Kidney epithelial cell (primary cell): ENCODE data around the gene C6orf15. TPM values are rescaled to one million over a fixed set of nuclear protein-coding genes. Genes with fewer than 3 reads are reported as not detected.

Experiments used
- DNase-seq: peaks from one replicate; pipeline ENCODE4 v3.0.0-alpha.2; 2010; ENCODE audit warnings: low read depth
- H3K27me3 ChIP-seq: 2 replicates; pipeline ENCODE4 v1.6.0; 2011; ENCODE audit warnings: low read length; ENCODE audit not compliant: control insufficient read depth, insufficient read depth
- H3K36me3 ChIP-seq: 2 replicates; pipeline ENCODE4 v1.5.1; 2011; ENCODE audit warnings: low read length; ENCODE audit not compliant: control insufficient read depth, insufficient read depth
- H3K4me3 ChIP-seq: 2 replicates; pipeline ENCODE4 v1.5.1; 2011; ENCODE audit warnings: low read depth, mild to moderate bottlenecking, control low read depth, low read length
- CTCF ChIP-seq: IDR thresholded peaks from 2 replicates; pipeline ENCODE4 v1.5.1; 2011; ENCODE audit warnings: mild to moderate bottlenecking, moderate library complexity, low read length, control low read depth, inconsistent platforms; ENCODE audit not compliant: insufficient read depth, poor library complexity, severe bottlenecking
- total RNA-seq: library from RNA; depleted of rRNA; stranded (reverse); fragments of >200 nt; gene quantifications from 2 replicates; pipeline ENCODE4 v1.2.3, GENCODE V29; 2015

C6orf15 gene
- total RNA-seq, 1 donor from 2014 or later = 0.79 TPM

GRCh38 chr6:31103136-31103535 lies 9.2 kb downstream of the C6orf15 start:
- H3K27me3 ChIP-seq = no peaks in the 10 kb centered on the region
- no peaks in the 10 kb centered on the region for H3K36me3 ChIP-seq
- H3K4me3 ChIP-seq = no peak overlapping the region
- no peak for TF ChIP-seq CTCF
- DNase-seq = no peak

- Histone ChIP-seq H3K4me3 (no peak overlapping the region), H3K36me3 (no peaks in the 10 kb centered on the region), H3K27me3 (no peaks in the 10 kb centered on the region)
- no peak for TF ChIP-seq CTCF
- DNase-seq = no peak
Observed at GRCh38 chr6:31098449-31098938, 13.9 kb downstream of the C6orf15 start.

GRCh38 chr6:31096656-31097055 lies 15.7 kb downstream of the C6orf15 start:
- Histone ChIP-seq H3K36me3 (no peaks in the 10 kb centered on the region), H3K4me3 (no peak overlapping the region), H3K27me3 (no peaks in the 10 kb centered on the region)
- DNase-seq = no peak
- TF ChIP-seq CTCF = no peak

GRCh38 chr6:31096215-31096614 lies 16.2 kb downstream of the C6orf15 start:
- Histone ChIP-seq H3K27me3 (no peaks in the 10 kb centered on the region), H3K4me3 (no peak overlapping the region), H3K36me3 (no peaks in the 10 kb centered on the region)
- no peak for TF ChIP-seq CTCF
- DNase-seq = no peak

- H3K4me3 ChIP-seq = no peak overlapping the region
- no peak for DNase-seq
- H3K27me3 ChIP-seq = no peaks in the 10 kb centered on the region
- H3K36me3 ChIP-seq = no peaks in the 10 kb centered on the region
- no peak for TF ChIP-seq CTCF
Observed at GRCh38 chr6:31094389-31094881, 17.9 kb downstream of the C6orf15 start.
